H1 (cell line): ENCODE measurements around the gene C2CD5. TPM values are rescaled to one million over a fixed set of nuclear protein-coding genes. Genes with fewer than 3 reads are reported as not detected.

Source experiments
- CTCF ChIA-PET: fragments of 300-600 bp; sonication (Branson Sonifier 250); formaldehyde crosslinking; loops from one replicate; lab custom pipeline; 2021; ENCODE audit not compliant: partially characterized antibody; lab: Charles Lee
- POLR2A ChIA-PET: fragments of 300-600 bp; sonication (Branson Sonifier 250); formaldehyde crosslinking; loops from one replicate; lab custom pipeline; 2021; ENCODE audit warnings: inconsistent platforms; ENCODE audit not compliant: partially characterized antibody; lab: Charles Lee
- DNase-seq, 2 experiments: peaks; one replicate each; pipeline versions ENCODE4 v3.0.0 to v3.0.0-alpha.2; 2010 to 2022; ENCODE audit warnings: low spot score in 2 of 2, low read depth in 1 of 2, mixed read lengths in 1 of 2
- FAIRE-seq: peaks from 2 replicates; lab custom pipeline; 2011; peaks lifted over from hg19 to GRCh38; lab: Jason Lieb, UNC
- H2AFZ ChIP-seq: 2 replicates; pipeline ENCODE4 v1.8.1; 2012; ENCODE audit warnings: low read length, inconsistent platforms
- H2AK5ac ChIP-seq: 2 replicates; pipeline ENCODE4 v1.6.1; 2013; ENCODE audit warnings: low read depth, low read length
- H2BK120ac ChIP-seq: replicated peaks from 2 replicates; pipeline ENCODE3; 2013; ENCODE audit warnings: low read depth, low read length, inconsistent platforms
- H2BK12ac ChIP-seq: 2 replicates; pipeline ENCODE4 v1.6.1; 2013; ENCODE audit warnings: low read depth, low read length
- H2BK15ac ChIP-seq: 2 replicates; pipeline ENCODE4 v1.6.1; 2013; ENCODE audit warnings: low read length
- H2BK20ac ChIP-seq: 2 replicates; pipeline ENCODE4 v1.6.1; 2013; ENCODE audit warnings: low read length
- H2BK5ac ChIP-seq: 2 replicates; pipeline ENCODE4 v1.6.1; 2013; ENCODE audit warnings: low read depth, low read length
- H3K14ac ChIP-seq: 2 replicates; pipeline ENCODE4 v1.6.1; 2013; ENCODE audit warnings: inconsistent platforms; ENCODE audit not compliant: insufficient read length
- H3K18ac ChIP-seq: 2 replicates; pipeline ENCODE4 v1.6.1; 2013; ENCODE audit warnings: low read length; ENCODE audit errors: extremely low read depth
- H3K23ac ChIP-seq: 2 replicates; pipeline ENCODE4 v1.6.1; 2013; ENCODE audit warnings: inconsistent platforms; ENCODE audit not compliant: insufficient read length
- H3K23me2 ChIP-seq: 2 replicates; pipeline ENCODE4 v1.6.1; 2013; ENCODE audit warnings: low read depth, low read length
- H3K27ac ChIP-seq: 2 replicates; pipeline ENCODE4 v1.6.1; 2011; ENCODE audit warnings: low read depth, low read length, inconsistent platforms
- H3K27me3 ChIP-seq, 4 experiments: replicated peaks in 1 of 4; 1 replicate in 1 of 4; 2 replicates in 3 of 4; pipeline versions ENCODE4 v1.6.1 to v1.8.1; 2011 to 2013; ENCODE audit warnings: low read length in 3 of 4, mild to moderate bottlenecking in 3 of 4, inconsistent platforms in 2 of 4, mixed read lengths in 2 of 4, moderate library complexity in 1 of 4; ENCODE audit not compliant: control insufficient read depth in 3 of 4, insufficient read depth in 3 of 4; ENCODE audit errors: extremely low read depth in 1 of 4
- H3K36me3 ChIP-seq, 4 experiments: 2 replicates each; pipeline versions ENCODE4 v1.6.1 to v1.8.1; 2011 to 2013; ENCODE audit warnings: mild to moderate bottlenecking in 4 of 4, low read length in 3 of 4, moderate library complexity in 2 of 4, control low read depth in 1 of 4, inconsistent platforms in 1 of 4; ENCODE audit not compliant: insufficient read depth in 4 of 4, control insufficient read depth in 2 of 4
- H3K4ac ChIP-seq: replicated peaks from 2 replicates; pipeline ENCODE3; 2013; ENCODE audit warnings: low read length, low read depth, mixed read lengths, inconsistent platforms; ENCODE audit not compliant: insufficient read length
- H3K4me1 ChIP-seq, 4 experiments: replicated peaks in 1 of 4; 1 replicate in 1 of 4; 2 replicates in 3 of 4; pipeline versions ENCODE4 v1.6.1 to v1.8.1; 2011 to 2013; ENCODE audit warnings: low read length in 3 of 4, inconsistent platforms in 2 of 4, mixed read lengths in 1 of 4; ENCODE audit not compliant: insufficient read depth in 4 of 4, control insufficient read depth in 3 of 4
- H3K4me2 ChIP-seq, 2 experiments: 2 replicates each; pipeline versions ENCODE4 v1.6.1 to v1.8.1; 2011 to 2013; ENCODE audit warnings: low read depth in 2 of 2, low read length in 2 of 2, control low read depth in 1 of 2, inconsistent platforms in 1 of 2, mild to moderate bottlenecking in 1 of 2; ENCODE audit not compliant: insufficient read depth in 1 of 2
- H3K4me3 ChIP-seq, 4 experiments: fragments of 200-600, 300-600 bp in 1 of 4; sonication (generic), shearing (Covaris generic), sonication (Bioruptor Twin) in 1 of 4; 2 replicates each; pipeline versions ENCODE4 v1.5.1 to v1.8.1; 2011 to 2016; ENCODE audit warnings: low read length in 4 of 4, low read depth in 3 of 4, control low read depth in 2 of 4, inconsistent platforms in 2 of 4, mild to moderate bottlenecking in 2 of 4, mixed read lengths in 1 of 4, moderate library complexity in 1 of 4; ENCODE audit not compliant: insufficient read depth in 2 of 4; ENCODE audit errors: extremely low read depth in 1 of 4
- H3K56ac ChIP-seq: replicated peaks from 2 replicates; pipeline ENCODE3; 2013; ENCODE audit warnings: low read depth, mild to moderate bottlenecking, mixed read lengths, low read length, inconsistent platforms; ENCODE audit not compliant: insufficient read length
- H3K79me1 ChIP-seq: 2 replicates; pipeline ENCODE4 v1.6.1; 2013; ENCODE audit warnings: low read depth, low read length, control low read depth
- H3K79me2 ChIP-seq, 2 experiments: 2 replicates each; pipeline versions ENCODE4 v1.6.1 to v1.8.1; 2012 to 2013; ENCODE audit warnings: low read length in 2 of 2, mild to moderate bottlenecking in 2 of 2, inconsistent platforms in 1 of 2; ENCODE audit not compliant: insufficient read depth in 2 of 2, control insufficient read depth in 1 of 2
- H3K9ac ChIP-seq, 4 experiments: replicated peaks in 1 of 4; 1 replicate in 1 of 4; 2 replicates in 3 of 4; pipeline versions ENCODE4 v1.6.1 to v1.8.1; 2011 to 2013; ENCODE audit warnings: low read depth in 3 of 4, low read length in 3 of 4, control low read depth in 2 of 4, mild to moderate bottlenecking in 2 of 4, moderate library complexity in 2 of 4, inconsistent platforms in 1 of 4; ENCODE audit errors: extremely low read depth in 1 of 4
- H3K9me3 ChIP-seq, 2 experiments: 2 replicates each; pipeline versions ENCODE4 v1.6.1 to v1.8.1; 2012 to 2013; ENCODE audit warnings: mild to moderate bottlenecking in 2 of 2, moderate library complexity in 2 of 2, control low read depth in 1 of 2, inconsistent platforms in 1 of 2, low read depth in 1 of 2, low read length in 1 of 2, mixed read lengths in 1 of 2; ENCODE audit not compliant: insufficient read depth in 2 of 2
- H4K20me1 ChIP-seq, 2 experiments: replicated peaks in 1 of 2; 2 replicates each; pipeline versions ENCODE3 to v1.8.1; 2011 to 2013; ENCODE audit warnings: inconsistent platforms in 2 of 2, low read length in 2 of 2, mild to moderate bottlenecking in 1 of 2; ENCODE audit not compliant: insufficient read depth in 2 of 2, control insufficient read depth in 1 of 2
- H4K5ac ChIP-seq: 2 replicates; pipeline ENCODE4 v1.6.1; 2013; ENCODE audit warnings: low read length, low read depth, mixed read lengths, inconsistent platforms; ENCODE audit not compliant: insufficient read length
- H4K8ac ChIP-seq: 2 replicates; pipeline ENCODE4 v1.8.0; 2013; ENCODE audit warnings: mild to moderate bottlenecking, moderate library complexity, low read length, inconsistent platforms; ENCODE audit not compliant: insufficient read depth; ENCODE audit errors: extremely low read depth
- H4K91ac ChIP-seq: replicated peaks from 2 replicates; pipeline ENCODE3; 2013; ENCODE audit warnings: low read length, mixed read lengths, inconsistent platforms; ENCODE audit not compliant: insufficient read length
- ASH2L ChIP-seq: fragments of 200-600, 300-600 bp; sonication (generic); IDR thresholded peaks from one replicate; pipeline ENCODE4 v1.7.1; 2017; ENCODE audit warnings: low read length
- CBX8 ChIP-seq: fragments of 300-800, 300-1000 bp; sonication (generic); IDR thresholded peaks from 2 replicates; pipeline ENCODE4 v1.7.1; 2016; ENCODE audit warnings: low read depth, low read length, borderline replicate concordance
- CHD1 ChIP-seq: IDR thresholded peaks from 2 replicates; pipeline ENCODE4 v1.6.1; 2012; ENCODE audit warnings: low read depth, low read length, improper control_type of control experiment
- CTBP2 ChIP-seq: IDR thresholded peaks from 2 replicates; pipeline ENCODE4 v1.7.0; 2011; ENCODE audit warnings: borderline replicate concordance, mild to moderate bottlenecking, moderate library complexity, mixed read lengths, low read length; ENCODE audit not compliant: insufficient read depth, insufficient read length
- CTCF ChIP-seq, 3 experiments: IDR thresholded peaks; 1 replicate in 2 of 3; 2 replicates in 1 of 3; pipeline versions ENCODE4 v1.5.1 to v1.6.1; 2011; ENCODE audit warnings: low read length in 3 of 3, mild to moderate bottlenecking in 3 of 3, inconsistent platforms in 2 of 3, low read depth in 1 of 3, moderate library complexity in 1 of 3; ENCODE audit not compliant: insufficient read depth in 1 of 3; ENCODE audit errors: control extremely low read depth in 1 of 3
- EP300 ChIP-seq, 2 experiments: IDR thresholded peaks; 1 replicate in 1 of 2; 2 replicates in 1 of 2; pipeline ENCODE4 v1.6.1; 2011 to 2012; ENCODE audit warnings: low read depth in 2 of 2, low read length in 2 of 2, mild to moderate bottlenecking in 2 of 2, borderline replicate concordance in 1 of 2, inconsistent platforms in 1 of 2, moderate library complexity in 1 of 2
- EZH2 ChIP-seq: fragments of 200-600 bp; sonication (generic); IDR thresholded peaks from 2 replicates; pipeline ENCODE4 v1.7.1; 2012; ENCODE audit warnings: low read depth, mild to moderate bottlenecking, moderate library complexity, low read length, inconsistent platforms; ENCODE audit not compliant: severe bottlenecking
- GTF2F1 ChIP-seq: IDR thresholded peaks from 2 replicates; pipeline ENCODE4 v1.6.1; 2012; ENCODE audit warnings: low read depth, low read length, improper control_type of control experiment, borderline replicate concordance
- NANOG ChIP-seq: IDR thresholded peaks from 2 replicates; pipeline ENCODE4 v1.6.1; 2011; ENCODE audit warnings: low read length, low read depth, mild to moderate bottlenecking, inconsistent platforms; ENCODE audit not compliant: insufficient read depth, poor library complexity, severe bottlenecking
- WGBS, 2 experiments: shearing (Covaris generic) in 1 of 2; methylation state at CpG; one replicate each; pipeline versions ENCODE4 v1.1.6 to v1.1.7; 2013 to 2015; ENCODE audit warnings: low lambda C conversion rate in 2 of 2, mixed read lengths in 2 of 2, inconsistent platforms in 1 of 2, low coverage in 1 of 2, missing lambda C conversion rate in 1 of 2; ENCODE audit not compliant: insufficient replicate concordance in 2 of 2, insufficient coverage in 1 of 2, insufficient read length in 1 of 2; ENCODE audit errors: extremely low coverage in 1 of 2, missing lambda C conversion rate in 1 of 2; 5-methylcytosine and 5-hydroxymethylcytosine counted together
- polyA plus RNA-seq, 7 experiments: library from polyadenylated mRNA; depleted of rRNA in 3 of 7; stranded (reverse) in 5 of 7; unstranded in 2 of 7; fragments of >200 nt in 5 of 7; fragments of 200-250 nt in 2 of 7; gene quantifications; 1 replicate in 5 of 7; 2 replicates in 1 of 7; 4 replicates in 1 of 7; pipeline versions ENCODE4 v1.2.1 to v1.2.3, GENCODE V29; 2011 to 2013; ENCODE audit warnings: missing spikeins in 2 of 7, mixed read lengths in 2 of 7
- total RNA-seq: library from RNA; stranded (reverse); fragmentation: NEBNext Ultra II Directional; extraction: Animal tissue kit (Norgen Biotek cat#: 25700); gene quantifications from 2 replicates; pipeline ENCODE4 v1.2.1, GENCODE V29; 2021

The C2CD5 gene
- total and polyA plus RNA-seq, 2 of the 8 experiments (the other 6 are each of a cell fraction or from before 2014, with no cell fraction given): 21.9 to 45.9 TPM

DNA sequence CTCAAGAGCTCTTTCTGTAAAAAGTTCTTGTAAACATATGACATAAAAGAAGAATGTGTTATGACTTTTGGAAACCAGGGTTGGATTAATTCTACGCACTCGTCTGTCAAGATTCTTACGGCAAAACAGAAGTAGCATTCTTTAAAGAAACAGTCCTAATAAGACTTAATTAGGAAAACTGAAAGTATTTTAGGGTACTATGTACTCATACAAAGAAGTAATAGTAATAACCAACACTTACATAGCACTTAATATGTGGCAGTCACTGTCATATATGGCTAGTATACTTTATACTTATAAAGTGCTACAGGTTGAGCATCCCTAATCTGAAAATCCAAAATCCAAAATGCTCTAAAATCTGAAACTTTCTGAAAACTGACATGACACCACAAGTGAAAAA lies 136.9 kb downstream of the C2CD5 start:
- Histone ChIP-seq H3K36me3 (no peaks in the 10 kb centered on the region), H3K14ac (no peak overlapping the region), H3K4me3 (no peak overlapping the region), H2BK5ac (no peak overlapping the region), H3K9ac (no peak overlapping the region), H3K23me2 (no peaks in the 10 kb centered on the region), H3K18ac (no peak overlapping the region), H2BK15ac (no peak overlapping the region), H4K91ac (no peak overlapping the region), H4K5ac (no peak overlapping the region), H3K4me2 (no peak overlapping the region), H3K27ac (no peak overlapping the region), H2AK5ac (no peak overlapping the region), H2BK12ac (no peak overlapping the region), H2BK120ac (no peak overlapping the region), H3K79me2 (no peaks in the 10 kb centered on the region), H3K27me3 (no peaks in the 10 kb centered on the region), H2AFZ (no peak overlapping the region), H2BK20ac (no peak overlapping the region), H3K56ac (no peak overlapping the region), H3K23ac (no peak overlapping the region), H3K9me3 (no peaks in the 10 kb centered on the region; a peak in 1 of 4 replicates), H4K20me1 (no peaks in the 10 kb centered on the region), H3K4me1 (no peaks in the 10 kb centered on the region), H4K8ac (no peak overlapping the region), H3K79me1 (no peaks in the 10 kb centered on the region), H3K4ac (no peak overlapping the region)
- WGBS, 2 experiments: 91% methylated on average over 3 of the region's 3 CpGs; no CpG with 5 or more reads in 1 of the 2 experiments
- no peak for FAIRE-seq
- ChIA-PET POLR2A (no interaction called here), CTCF (no interaction called here)
- DNase-seq: no peak
- TF ChIP-seq ASH2L (no peak), EP300 (IDR thresholded peaks at IDR 0.05; ENCODE audit: borderline replicate concordance in 1 of 2, low read depth in 2 of 2, low read length in 2 of 2) (no peak), CHD1 (no peak), CTCF (IDR thresholded peaks at IDR 0.05; ENCODE audit: control extremely low read depth in 1 of 3, insufficient read depth in 1 of 3, low read depth in 1 of 3, low read length in 3 of 3) (no peak), CBX8 (no peak), GTF2F1 (no peak), NANOG (no peak), EZH2 (no peak), CTBP2 (no peak)
